ENCODE data around the gene CD300LF. TPM values are rescaled to one million over a fixed set of nuclear protein-coding genes. Genes with fewer than 3 reads are reported as not detected.

CD300LF gene
- total and polyA plus RNA-seq, 9 of the 15 experiments (the other 6 are each of a cell fraction or from before 2014, with no cell fraction given), result not detected

DNA sequence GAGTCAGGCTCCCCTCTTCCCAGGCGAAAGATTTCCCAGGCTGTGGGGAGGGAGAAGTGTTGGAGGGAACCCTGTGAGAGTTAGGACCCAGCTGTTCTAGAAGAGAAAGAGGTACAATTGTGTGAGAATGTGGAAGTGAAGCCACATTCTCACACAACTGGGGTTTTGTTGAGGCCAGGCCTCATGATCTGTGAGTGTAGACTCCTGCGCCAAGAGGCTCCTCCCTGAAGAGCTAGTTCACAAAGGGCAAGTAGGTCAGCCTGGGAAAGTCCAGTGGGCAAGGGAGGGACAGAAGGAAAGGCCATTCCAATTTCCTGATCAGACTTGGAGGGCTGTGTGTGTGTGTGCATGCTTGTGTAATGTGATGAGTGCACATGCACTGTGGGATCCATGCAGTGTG lies 15.2 kb downstream of the CD300LF start:
- Histone ChIP-seq H3K79me2 (ENCODE audit: control insufficient read depth, insufficient read depth, low read length) (no peaks in the 10 kb centered on the region), H3K9me1 (ENCODE audit: control insufficient read depth, insufficient read depth, low read length) (no peaks in the 10 kb centered on the region), H3K4me1 (replicated peaks in 1 of 2; ENCODE audit: control insufficient read depth in 2 of 2, insufficient read depth in 2 of 2, low read length in 2 of 2) (no peaks in the 10 kb centered on the region), H3K27ac (ENCODE audit: extremely low read depth, low read depth, low read length) (no peak overlapping the region), H3K36me3 (ENCODE audit: control insufficient read depth, insufficient read depth, low read length) (no peaks in the 10 kb centered on the region), H3K9me3 (replicated peaks; ENCODE audit: control insufficient read depth, insufficient read depth, low read depth, low read length) (no peaks in the 10 kb centered on the region), H4K20me1 (replicated peaks; ENCODE audit: control insufficient read depth, insufficient read depth, low read length) (no peaks in the 10 kb centered on the region; the same call in 1 of the 2 replicates), H2AFZ (ENCODE audit: low read depth, low read length) (no peak overlapping the region), H3K4me2 (ENCODE audit: insufficient read depth, low read length) (no peak overlapping the region), H3K9ac (ENCODE audit: insufficient read depth in 1 of 2, low read depth in 2 of 2, low read length in 2 of 2) (no peak overlapping the region), H3K27me3 (ENCODE audit: control insufficient read depth in 2 of 2, insufficient read depth in 2 of 2, low read length in 2 of 2) (peaks cover 17 to 44% of the 10 kb centered on the region in 2 experiments), H3K4me3 (no peak overlapping the region)
- ChIA-PET CTCF (ENCODE audit: low intra/inter-chr PET ratio) (no interaction called here), POLR2A (interaction anchor here (0.6 to 0.7 kb wide), 2 partner anchors 38 to 51 kb away, joined by 3 read pairs; no protein-coding TSS in a partner anchor)
- TF ChIP-seq XRCC3 (IDR thresholded peaks at IDR 0.05), result no peak
- TF ChIP-seq RBM15 (IDR thresholded peaks at IDR 0.05; ENCODE audit: insufficient read depth, low read length), result no peak
- TF ChIP-seq, protein P1, sequence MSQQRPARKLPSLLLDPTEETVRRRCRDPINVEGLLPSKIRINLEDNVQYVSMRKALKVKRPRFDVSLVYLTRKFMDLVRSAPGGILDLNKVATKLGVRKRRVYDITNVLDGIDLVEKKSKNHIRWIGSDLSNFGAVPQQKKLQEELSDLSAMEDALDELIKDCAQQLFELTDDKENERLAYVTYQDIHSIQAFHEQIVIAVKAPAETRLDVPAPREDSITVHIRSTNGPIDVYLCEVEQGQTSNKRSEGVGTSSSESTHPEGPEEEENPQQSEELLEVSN (IDR thresholded peaks at IDR 0.05; ENCODE audit: borderline replicate concordance in 1 of 2, extremely low read depth in 1 of 2, insufficient read depth in 1 of 2, insufficient read length in 1 of 2, low read depth in 1 of 2, low read length in 1 of 2, poor library complexity in 1 of 2, severe bottlenecking in 1 of 2), result no peak
- TF ChIP-seq ZNF124 (CRISPR knock-in tag; IDR thresholded peaks at IDR 0.05), result no peak
- no peak for TF ChIP-seq ZNF143 (CRISPR knock-in tag; IDR thresholded peaks at IDR 0.05)
- intact Hi-C loops (cut with micrococcal nuclease) (no loop called here), in situ Hi-C loops (cut with MboI) (no loop called here)
- no TSS peak for BruUV-seq (replicated peaks)
- ATAC-seq (no peak), DNase-seq (ENCODE audit: extremely low read depth in 1 of 4, low spot score in 3 of 4) (no peak), FAIRE-seq (no peak)
- 0% methylated on average over 2 of the region's 2 CpGs for WGBS (ENCODE audit: insufficient coverage, low coverage, missing lambda C conversion rate)

All from K562 (cell line).